Heart left ventricle (tissue), 13 donors: ENCODE data around the gene SLIT1.

ENCODE experiments used
- CTCF ChIP-seq, 12 donors: fragments of 200-600 bp; sonication (generic) in 4 of 12; IDR thresholded peaks; one replicate each; pipeline versions ENCODE4 v1.5.0 to v1.8.0; 2018 to 2022; ENCODE audit warnings: antibody characterized with exemption in 12 of 12, mild to moderate bottlenecking in 5 of 12
- POLR2A ChIP-seq, 2 donors: fragments of 450-650 bp; IDR thresholded peaks; one replicate each; pipeline ENCODE4 v1.6.1; 2017; ENCODE audit warnings: antibody characterized with exemption in 2 of 2, mild to moderate bottlenecking in 2 of 2, moderate library complexity in 2 of 2
- donor health status: ischemic (EF 13 %, LVEDD 7.1; RV severe dilation, severe dysfunction).
- donor health status: DM: no; HTN: yes; CAD: no.
- donor health status: DM: no; HTN: no; CAD: no.
- donor health status: ischemic (EF 25% LVEDD 6.9; RV normal size, moderate dysfunction).
- donor health status: ischemic (EF 25% LVEDD 5.7; RV mildly dilated, moderate dysfunction).
- donor health status: ischemic (EF 35%, LVEDD 5.7; RV mildly dilated, moderate dysfunction).
- donor health status: nonischemic (EF 11% LVEDD 7.7; RV severe dilation, severe dysfunction).
- donor health status: DM: yes; HTN: yes; CAD: no.
- donor health status: PGD.
- donor health status: ischemic (EF 29% LVEDD 5.4; RV normal size, mild dysfunction).
- donor health status: nonischemic (EF 23%, LVEDD 6.1; RV moderate dilation, normal function).

DNA sequence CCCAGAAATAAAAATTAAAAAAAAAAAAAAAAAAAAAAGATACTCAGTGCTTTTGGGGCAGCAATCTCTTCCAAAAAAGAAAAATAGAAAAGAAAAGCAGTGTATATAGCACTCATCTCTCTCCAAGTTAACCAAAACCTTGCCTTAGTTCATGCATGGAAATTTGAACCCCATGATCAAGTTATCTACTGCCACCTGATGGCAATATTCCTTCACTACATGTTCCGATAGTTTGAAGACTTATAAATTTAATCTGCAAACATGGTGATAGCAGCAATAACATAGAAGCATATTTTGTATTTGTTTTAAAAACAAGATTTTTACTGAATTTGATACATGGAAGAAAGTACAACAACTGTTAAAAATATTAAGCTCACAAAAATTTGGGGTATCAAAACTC is 48.6 kb upstream of the SLIT1 start:
- TF ChIP-seq POLR2A (IDR thresholded peaks at IDR 0.05): no peak
- TF ChIP-seq CTCF (IDR thresholded peaks at IDR 0.05): peak; percentile 32 to 65 (median 50)
